GM18498 (cell line): Measurements from ENCODE around the gene CELA1.

Source experiments
- ATAC-seq: cut with Tn5 transposase; IDR thresholded peaks from one replicate; pipeline ENCODE4 v1.9.1; 2021; ENCODE audit warnings: mild to moderate bottlenecking, moderate library complexity; ENCODE audit not compliant: unreplicated experiment

Gene CELA1

GRCh38 chr12:51377099-51377984, 30.9 kb upstream of the CELA1 start:
- no peak for ATAC-seq

GRCh38 chr12:51374856-51375255, 28.4 kb upstream of the CELA1 start:
- ATAC-seq = no peak

DNA sequence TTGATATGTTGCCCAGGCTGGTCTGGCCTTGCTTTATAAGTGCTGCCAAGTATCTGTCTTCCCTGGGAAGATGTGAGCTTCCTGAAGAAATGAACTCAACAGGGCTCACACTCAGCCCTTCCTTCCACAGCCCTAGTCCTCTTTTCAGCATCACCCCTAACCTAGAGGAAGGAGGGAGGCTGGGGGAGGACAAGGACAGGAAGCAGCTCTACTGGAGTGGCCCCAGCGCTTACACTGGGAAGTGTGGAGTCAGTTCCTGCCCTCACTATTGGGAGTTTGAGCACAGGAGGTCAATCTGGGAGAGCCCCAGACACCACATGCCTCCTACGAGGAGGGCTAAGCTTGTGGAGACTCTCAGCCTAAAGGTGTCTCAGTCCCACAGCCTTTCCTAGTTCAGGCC, 27.9 kb upstream of the CELA1 start:
- ATAC-seq = no peak

GRCh38 chr12:51373187-51373586, 26.7 kb upstream of the CELA1 start:
- ATAC-seq = no peak

DNA sequence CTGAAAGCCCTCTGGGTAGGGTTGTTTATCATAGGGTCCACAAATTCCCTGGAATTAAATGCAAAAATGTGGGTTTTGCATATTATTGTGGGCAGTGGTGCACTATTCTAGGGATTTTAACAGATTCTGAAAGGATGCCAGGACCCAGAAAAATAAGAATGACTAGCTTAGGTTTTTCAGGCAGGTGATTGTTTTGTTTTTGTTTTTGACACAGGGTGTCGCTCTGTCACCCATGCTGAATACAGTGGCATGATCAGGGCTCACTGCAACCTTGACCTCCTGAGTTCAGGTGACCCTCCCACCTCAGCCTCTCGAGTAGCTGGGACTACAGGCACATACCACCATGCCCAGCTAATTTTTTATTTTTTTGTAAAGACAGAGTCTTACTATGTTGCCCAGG, 25.5 kb upstream of the CELA1 start:
- no peak for ATAC-seq

DNA sequence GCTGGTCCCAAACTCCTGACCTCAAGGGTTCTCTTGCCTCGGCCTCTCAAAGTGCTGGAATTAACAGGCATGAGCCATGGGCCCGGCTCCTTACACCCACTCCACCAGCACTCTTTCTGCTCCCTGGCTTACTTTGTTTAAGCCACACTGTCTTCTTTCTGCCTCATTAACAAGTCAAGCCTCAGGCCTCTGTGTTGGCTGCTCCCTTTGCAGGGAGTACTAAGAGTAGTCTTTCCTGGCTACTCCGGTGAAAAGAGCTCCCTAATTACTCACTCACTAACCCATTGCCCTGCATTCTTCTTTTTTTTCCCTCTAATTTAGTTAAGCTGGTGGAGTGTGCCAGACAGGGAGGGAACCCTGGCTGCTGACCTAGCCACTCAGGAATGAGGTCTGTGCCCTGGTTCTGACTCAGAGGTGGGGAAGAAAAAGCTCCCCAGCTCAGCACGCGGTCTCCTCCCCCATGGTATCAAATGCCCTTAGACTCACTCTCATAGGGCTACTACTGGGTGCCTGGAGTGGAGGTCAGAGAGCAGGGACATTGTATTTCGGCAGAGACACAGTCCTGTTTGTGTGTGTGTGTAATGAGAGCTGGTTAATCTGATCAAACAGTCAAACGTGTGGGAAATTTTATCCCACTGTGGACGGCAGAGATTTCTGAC, 24.9 kb upstream of the CELA1 start:
- ATAC-seq = no peak

- no peak for ATAC-seq
Measured at GRCh38 chr12:51370667-51371066, 24.2 kb upstream of the CELA1 start.

- no peak for ATAC-seq
Measured at GRCh38 chr12:51369581-51369980, 23.1 kb upstream of the CELA1 start.

DNA sequence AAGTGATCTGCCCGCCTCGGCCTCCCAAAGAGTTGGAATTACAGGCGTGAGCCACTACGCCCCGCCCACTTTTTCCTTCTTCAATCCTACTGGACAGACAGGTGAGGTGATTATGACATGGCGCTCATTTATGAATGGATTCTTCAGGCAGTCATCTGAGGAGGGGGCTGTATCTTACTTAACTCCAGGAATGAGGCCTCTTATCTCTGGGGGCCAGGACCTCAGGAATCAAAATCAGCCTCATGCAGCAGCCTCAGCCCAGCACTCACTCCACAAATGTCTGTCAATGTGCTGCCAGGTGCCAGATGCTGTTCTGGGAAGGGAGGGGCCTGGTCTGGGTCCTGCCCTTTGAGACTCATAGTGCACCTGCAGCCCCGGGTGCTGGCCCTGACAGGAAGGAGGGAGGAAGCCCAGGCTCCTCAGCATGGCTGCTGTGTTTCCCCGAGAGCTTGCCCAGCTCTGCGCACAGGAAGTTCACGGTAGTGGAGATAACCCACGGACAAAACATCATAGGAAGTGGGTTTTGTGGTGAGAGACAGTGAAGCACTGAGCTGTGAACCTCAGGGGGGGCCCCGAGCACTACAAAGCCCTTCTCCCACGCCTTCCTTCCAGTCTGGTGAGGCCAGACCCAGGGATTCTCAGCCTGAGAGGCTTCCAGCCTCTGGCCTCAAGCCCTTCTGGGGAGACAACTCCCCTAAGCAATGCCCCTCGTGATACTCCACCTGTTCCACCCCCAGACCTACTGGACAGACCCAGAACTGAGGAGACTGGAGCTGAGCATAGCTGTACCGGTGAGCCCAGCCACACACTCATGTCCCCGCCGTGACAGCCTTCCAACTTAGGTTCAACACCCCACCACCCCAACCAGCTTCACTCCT, 22.4 kb upstream of the CELA1 start:
- ATAC-seq = peak; percentile 99

DNA sequence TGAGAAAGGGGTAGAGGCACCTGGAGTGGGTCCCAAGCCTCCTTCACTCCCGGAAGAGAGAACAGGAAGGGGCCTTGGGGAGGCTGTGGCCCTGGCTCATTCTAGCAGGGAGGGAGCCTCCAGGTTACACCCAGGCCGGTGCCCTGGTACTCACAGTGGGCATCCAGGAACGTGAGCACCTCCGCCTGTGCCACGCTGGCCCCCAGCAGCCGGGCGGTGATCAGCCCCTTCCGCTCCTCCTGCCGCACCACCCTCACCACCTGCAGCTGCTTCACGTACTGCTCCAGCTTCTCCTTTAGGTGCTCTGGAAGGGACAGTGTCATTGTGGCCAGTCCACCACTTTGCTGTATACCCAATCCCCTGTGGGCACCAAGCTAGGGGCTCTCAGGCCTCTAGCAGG, 18.8 kb upstream of the CELA1 start:
- no peak for ATAC-seq

GRCh38 chr12:51364001-51364400, 17.5 kb upstream of the CELA1 start:
- ATAC-seq = no peak

- no peak for ATAC-seq
Measured at GRCh38 chr12:51362747-51363342, 16.4 kb upstream of the CELA1 start.

- ATAC-seq = no peak
Measured at GRCh38 chr12:51362307-51362706, 15.8 kb upstream of the CELA1 start.

- ATAC-seq = no peak
Measured at GRCh38 chr12:51361161-51362016, 14.9 kb upstream of the CELA1 start.

DNA sequence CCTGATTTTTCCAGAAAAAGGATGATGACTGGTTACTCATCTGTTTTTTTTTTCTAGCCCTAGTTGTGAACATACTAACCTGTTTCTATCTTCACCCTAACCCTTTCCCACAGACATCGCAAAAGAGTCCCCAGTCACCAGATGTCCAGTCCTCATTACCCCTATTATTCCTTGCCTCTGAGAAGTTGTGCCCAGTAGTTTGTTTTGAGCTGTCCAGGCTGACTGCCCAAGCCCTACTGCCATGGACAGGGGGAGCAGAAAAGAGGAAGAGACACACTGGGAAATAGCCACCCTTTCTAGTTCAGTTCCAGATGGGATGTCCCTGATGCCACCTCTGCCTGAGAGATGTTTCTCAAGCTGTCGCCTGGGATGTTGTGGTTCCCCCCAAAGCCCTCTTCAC, 13.8 kb upstream of the CELA1 start:
- no peak for ATAC-seq

DNA sequence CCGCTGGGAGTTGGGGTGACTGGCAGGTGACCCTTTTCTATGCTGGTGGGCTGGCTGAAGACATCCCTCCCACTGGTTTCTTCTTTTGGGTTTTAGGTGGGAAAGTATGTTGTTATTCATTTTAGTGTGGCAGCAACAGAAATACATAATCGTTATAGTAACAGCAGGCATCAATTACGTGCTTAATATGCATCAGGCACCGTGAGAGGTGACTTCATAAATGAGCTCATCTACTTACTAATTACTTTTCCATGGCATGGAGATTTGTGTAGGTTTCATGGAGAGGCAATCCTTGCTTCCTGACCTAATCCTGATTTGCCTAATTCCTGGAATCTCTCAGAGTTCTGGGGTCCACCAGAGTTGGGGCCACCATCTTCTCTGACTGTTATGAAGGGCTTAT, 13.4 kb upstream of the CELA1 start:
- no peak for ATAC-seq

- no peak for ATAC-seq
Measured at GRCh38 chr12:51358496-51358895, 12.0 kb upstream of the CELA1 start.

DNA sequence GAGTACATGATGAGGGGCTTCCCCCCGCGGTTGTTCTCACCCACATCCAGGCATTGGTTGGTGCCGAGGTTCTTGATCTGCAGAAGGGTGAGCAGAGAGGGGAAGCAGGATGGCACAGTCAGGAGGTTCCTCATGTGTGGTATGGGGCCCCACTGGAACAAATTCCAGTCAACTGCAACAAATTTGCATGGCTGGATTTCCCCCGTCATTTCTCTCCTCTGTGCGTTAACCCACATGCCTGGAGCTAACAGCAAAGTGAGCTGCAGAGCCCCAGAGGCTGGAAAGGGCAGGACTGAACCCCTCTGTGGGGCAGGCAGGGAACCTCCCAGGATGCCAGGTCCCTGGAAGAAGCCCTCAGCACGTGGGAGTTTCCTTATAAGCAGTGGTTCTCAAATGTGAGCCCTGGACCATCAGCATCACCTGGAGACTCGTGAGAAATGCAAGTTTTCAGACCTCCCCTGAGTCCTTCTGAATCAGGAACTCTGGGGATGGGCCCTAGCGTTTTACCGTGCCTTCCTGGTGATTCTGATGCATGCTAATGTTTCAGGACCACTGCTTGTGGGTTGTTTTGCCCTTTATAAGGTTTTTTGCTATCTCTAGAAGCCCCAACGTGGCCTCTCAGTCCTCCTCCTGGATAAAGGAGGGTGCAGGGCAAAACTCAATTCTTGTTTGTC, 11.0 kb upstream of the CELA1 start:
- ATAC-seq = no peak

DNA sequence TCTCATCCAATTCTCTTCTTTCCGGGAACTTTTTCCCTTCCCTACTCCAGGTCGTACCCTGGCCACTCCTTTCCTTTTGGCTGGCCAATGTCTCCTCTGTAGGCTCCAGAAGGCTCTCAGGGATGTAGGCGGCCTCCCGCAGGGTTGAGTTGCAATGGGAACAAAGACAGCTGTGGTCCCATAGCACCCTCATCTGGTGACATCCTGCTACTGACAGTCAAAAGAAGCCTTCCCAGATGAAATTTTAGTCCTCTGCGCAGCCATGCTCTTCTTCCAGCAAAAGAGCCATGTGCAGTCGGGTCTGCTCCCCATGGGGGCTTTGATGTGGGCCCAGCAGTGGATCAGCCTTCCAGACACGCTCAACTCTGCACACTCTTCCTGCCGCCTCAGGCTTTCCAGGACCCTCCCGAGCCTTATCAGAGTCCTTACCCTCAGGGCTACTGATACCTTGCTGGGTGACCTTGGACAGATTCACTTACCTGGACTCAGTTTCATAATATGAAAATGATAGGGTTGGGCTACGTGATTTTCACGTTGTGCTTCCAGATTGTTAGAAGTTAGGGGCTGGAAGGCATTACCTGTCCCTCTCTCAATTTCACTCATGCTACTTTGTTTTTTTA, 5.5 kb upstream of the CELA1 start:
- no peak for ATAC-seq
